Fibroblast of skin of left biceps (primary cell): Measurements from ENCODE around the gene MRPS24.
"Not testable (repeated sequence)": the region's sequence is repeated elsewhere in the genome, so short reads cannot be mapped to it uniquely, and the experiment has no call there.

Source experiments
- DNase-seq, 2 experiments: peaks; one replicate each; pipeline ENCODE4 v3.0.0-alpha.2; 2013; ENCODE audit warnings: low read depth in 2 of 2

The MRPS24 gene

GRCh38 chr7:43838201-43838658 is 31.1 kb downstream of the MRPS24 start:
- no peak for DNase-seq

GRCh38 chr7:43834463-43835251 is 34.7 kb downstream of the MRPS24 start:
- DNase-seq = no peak

GRCh38 chr7:43830917-43831316 is 38.4 kb downstream of the MRPS24 start:
- not testable (repeated sequence) for DNase-seq

GRCh38 chr7:43825391-43825808 is 43.9 kb downstream of the MRPS24 start:
- DNase-seq = no peak

- DNase-seq = no peak
These were observed 44.4 kb downstream of the MRPS24 start for GRCh38 chr7:43824963-43825362.

- DNase-seq = not testable (repeated sequence)
These were observed 44.8 kb downstream of the MRPS24 start for GRCh38 chr7:43824513-43824912.

- DNase-seq = no peak
These were observed 45.4 kb downstream of the MRPS24 start for GRCh38 chr7:43823941-43824340.

- not testable (repeated sequence) for DNase-seq
These were observed 45.9 kb downstream of the MRPS24 start for GRCh38 chr7:43823425-43823824.
